Colonic mucosa (tissue), 4 donors: ENCODE measurements around the gene AKAP8L. TPM values are rescaled to one million over a fixed set of nuclear protein-coding genes. Genes with fewer than 3 reads are reported as not detected.

Source experiments
- DNase-seq: peaks from one replicate; pipeline ENCODE4 v3.0.0-alpha.2; 2020
- H3K27ac ChIP-seq: fragments of 200-600 bp; one replicate; pipeline ENCODE4 v1.8.0; 2021
- H3K27me3 ChIP-seq: fragments of 200-600 bp; one replicate; pipeline ENCODE4 v1.8.0; 2021
- H3K36me3 ChIP-seq: fragments of 200-600 bp; one replicate; pipeline ENCODE4 v1.8.0; 2021
- H3K4me1 ChIP-seq: fragments of 200-600 bp; one replicate; pipeline ENCODE4 v1.8.0; 2021; ENCODE audit warnings: mild to moderate bottlenecking
- H3K4me3 ChIP-seq: fragments of 200-600 bp; one replicate; pipeline ENCODE4 v1.8.0; 2021
- H3K9ac ChIP-seq, 2 donors: one replicate each; pipeline ENCODE4 v1.7.0; 2013; ENCODE audit warnings: control low read depth in 2 of 2, low read depth in 2 of 2, low read length in 2 of 2
- H3K9me3 ChIP-seq: fragments of 200-600 bp; one replicate; pipeline ENCODE4 v1.8.0; 2021
- intact Hi-C: fragments of 100-400 bp; cut with DNase I; formaldehyde crosslinking; loops from one replicate; pipeline ENCODE4 v1.14.1; 2022
- total RNA-seq, 2 donors: library from RNA; stranded (reverse); fragmentation: NEBNext Ultra II Directional in 1 of 2; extraction: Animal tissue kit (Norgen Biotek cat#: 25700) in 1 of 2; gene quantifications; one replicate each; pipeline ENCODE4 v1.2.1, GENCODE V29; 2021
- TF ChIP-seq, protein P1 (sequence below): fragments of 200-600 bp; IDR thresholded peaks from one replicate; pipeline ENCODE4 v1.8.0; 2022; ENCODE audit warnings: antibody characterized with exemption, mild to moderate bottlenecking
- donor health status: healthy.
- donor health status: DM: no; HTN: no; CAD: no.
- donor health status: DM: no; HTN: no; CAD: no.

AKAP8L gene
- total RNA-seq, 2 donors from 2014 or later, result 63.5 to 70.2 TPM

DNA sequence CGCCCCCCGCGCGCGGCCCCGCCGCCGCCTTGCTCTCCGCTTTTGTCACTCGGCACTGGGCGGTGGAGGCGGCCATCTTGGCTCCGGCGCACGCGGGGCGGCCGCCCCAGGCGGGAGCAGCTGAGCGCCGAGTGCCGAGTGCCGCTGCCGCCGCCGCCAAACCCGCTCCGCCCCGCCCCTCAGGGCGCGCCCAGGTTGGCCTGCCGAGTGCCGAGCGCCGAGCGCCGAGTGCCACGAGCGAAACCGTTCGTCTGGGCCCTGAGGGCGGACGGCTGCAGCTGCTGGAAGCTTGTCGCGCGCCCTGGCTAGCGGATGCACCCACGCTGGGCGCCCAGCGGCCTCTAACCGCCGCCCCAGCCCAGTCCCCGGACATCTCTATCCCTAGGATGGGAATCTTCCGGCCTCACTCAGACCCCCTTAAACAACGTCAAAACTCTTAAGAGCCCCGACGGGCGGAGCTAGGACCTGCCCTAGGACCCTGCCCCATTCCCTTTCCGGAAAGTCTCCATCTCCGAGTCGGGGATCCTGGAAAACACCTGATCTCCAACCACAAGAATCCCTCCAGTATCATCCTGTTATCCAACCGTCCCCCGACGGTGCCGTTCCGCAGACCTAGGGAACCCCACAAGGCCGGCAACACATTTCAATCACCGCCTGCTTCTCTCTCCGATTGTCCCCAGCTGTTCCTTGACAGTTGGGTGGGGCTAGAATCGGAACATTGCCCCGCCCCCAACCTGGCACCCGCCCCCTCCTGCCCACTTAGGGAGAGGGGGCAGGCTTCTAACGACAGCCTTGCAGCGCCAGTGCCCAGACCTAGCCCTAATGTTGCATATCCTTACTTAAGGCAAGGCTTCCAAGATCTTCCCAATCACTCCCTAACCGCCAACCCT, 14.1 kb upstream of the AKAP8L start:
- Histone ChIP-seq H3K36me3 (no peaks in the 10 kb centered on the region), H3K27ac (peak overlapping the region; percentile 90), H3K9ac (peak overlapping the region; percentile 79 to 84), H3K27me3 (no peaks in the 10 kb centered on the region), H3K9me3 (no peaks in the 10 kb centered on the region), H3K4me3 (peak overlapping the region; percentile 73), H3K4me1 (peaks cover 13% of the 10 kb centered on the region)
- TF ChIP-seq, protein P1, sequence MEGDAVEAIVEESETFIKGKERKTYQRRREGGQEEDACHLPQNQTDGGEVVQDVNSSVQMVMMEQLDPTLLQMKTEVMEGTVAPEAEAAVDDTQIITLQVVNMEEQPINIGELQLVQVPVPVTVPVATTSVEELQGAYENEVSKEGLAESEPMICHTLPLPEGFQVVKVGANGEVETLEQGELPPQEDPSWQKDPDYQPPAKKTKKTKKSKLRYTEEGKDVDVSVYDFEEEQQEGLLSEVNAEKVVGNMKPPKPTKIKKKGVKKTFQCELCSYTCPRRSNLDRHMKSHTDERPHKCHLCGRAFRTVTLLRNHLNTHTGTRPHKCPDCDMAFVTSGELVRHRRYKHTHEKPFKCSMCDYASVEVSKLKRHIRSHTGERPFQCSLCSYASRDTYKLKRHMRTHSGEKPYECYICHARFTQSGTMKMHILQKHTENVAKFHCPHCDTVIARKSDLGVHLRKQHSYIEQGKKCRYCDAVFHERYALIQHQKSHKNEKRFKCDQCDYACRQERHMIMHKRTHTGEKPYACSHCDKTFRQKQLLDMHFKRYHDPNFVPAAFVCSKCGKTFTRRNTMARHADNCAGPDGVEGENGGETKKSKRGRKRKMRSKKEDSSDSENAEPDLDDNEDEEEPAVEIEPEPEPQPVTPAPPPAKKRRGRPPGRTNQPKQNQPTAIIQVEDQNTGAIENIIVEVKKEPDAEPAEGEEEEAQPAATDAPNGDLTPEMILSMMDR, result no peak
- intact Hi-C loops, result no loop called here
- DNase-seq, result peak; percentile 93

DNA sequence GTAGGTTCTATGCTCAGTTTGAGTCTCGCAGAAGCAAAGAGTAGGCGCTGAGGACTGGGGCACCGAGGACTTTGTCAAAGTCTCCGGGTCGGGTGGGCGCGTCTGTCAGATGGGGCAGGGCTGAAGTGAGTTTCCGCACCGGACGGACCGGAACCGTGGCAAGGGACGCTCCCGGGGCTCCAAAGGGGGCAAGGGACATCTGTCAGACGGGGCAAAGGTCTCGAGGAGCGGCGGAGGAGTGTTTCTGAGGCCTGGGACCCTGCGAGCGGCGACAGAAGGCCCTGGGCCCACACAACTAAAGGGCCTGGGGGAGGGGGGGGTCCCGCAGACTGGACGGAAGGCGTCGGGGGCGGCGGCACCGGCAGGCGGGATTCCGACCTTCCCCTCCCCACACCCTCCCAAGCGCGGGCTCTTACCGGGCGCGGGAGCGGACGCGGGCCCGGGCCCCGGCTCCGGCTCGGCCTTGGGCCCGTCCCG, 13.3 kb upstream of the AKAP8L start:
- Histone ChIP-seq H3K36me3 (peaks cover 2% of the 10 kb centered on the region), H3K27ac (no peak overlapping the region), H3K9ac (peak overlapping the region; percentile 76 to 82), H3K4me3 (peak overlapping the region; percentile 85), H3K9me3 (no peaks in the 10 kb centered on the region), H3K4me1 (peaks cover 13% of the 10 kb centered on the region), H3K27me3 (no peaks in the 10 kb centered on the region)
- TF ChIP-seq, protein P1, result no peak
- intact Hi-C loops, result no loop called here
- no peak for DNase-seq

DNA sequence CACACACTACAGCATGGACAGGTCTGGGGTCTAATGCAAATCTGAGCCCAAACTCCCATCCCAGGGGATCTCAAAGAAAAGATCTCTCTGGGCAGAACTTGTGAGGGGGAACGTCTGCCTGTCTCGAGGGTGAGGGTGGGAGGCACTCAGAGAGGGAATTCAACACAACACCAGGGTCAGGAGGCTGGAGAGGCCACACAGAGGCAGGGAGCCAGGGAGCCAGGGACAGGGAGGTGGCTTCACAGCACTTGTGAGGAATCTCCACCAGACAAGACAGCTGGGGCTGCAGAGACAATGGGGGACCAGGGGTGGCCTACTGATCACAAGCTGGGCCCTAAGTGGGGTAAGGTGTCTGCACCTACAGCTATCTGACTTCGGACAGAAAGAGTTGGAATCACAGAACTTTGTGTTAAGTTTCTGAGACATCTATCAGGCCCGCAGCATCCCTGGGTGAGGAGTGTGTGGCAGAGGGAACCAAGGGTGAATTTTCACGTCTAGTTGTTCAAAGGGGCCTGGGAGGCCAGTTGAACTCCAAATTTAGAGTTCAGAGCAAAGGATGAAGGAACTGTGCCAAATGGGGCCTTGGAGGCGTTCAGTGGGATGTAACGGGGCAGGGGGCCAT, 12.7 kb upstream of the AKAP8L start:
- no peaks in the 10 kb centered on the region for H3K27me3 ChIP-seq
- no peak for DNase-seq
- H3K4me1 ChIP-seq, result peaks cover 13% of the 10 kb centered on the region
- intact Hi-C loops, result no loop called here
- H3K27ac ChIP-seq, result no peak overlapping the region
- H3K4me3 ChIP-seq, result peak overlapping the region; percentile 85
- TF ChIP-seq, protein P1, result no peak
- no peaks in the 10 kb centered on the region for H3K9me3 ChIP-seq
- peak overlapping the region; percentile 76 to 82 for H3K9ac ChIP-seq
- peaks cover 7% of the 10 kb centered on the region for H3K36me3 ChIP-seq

DNA sequence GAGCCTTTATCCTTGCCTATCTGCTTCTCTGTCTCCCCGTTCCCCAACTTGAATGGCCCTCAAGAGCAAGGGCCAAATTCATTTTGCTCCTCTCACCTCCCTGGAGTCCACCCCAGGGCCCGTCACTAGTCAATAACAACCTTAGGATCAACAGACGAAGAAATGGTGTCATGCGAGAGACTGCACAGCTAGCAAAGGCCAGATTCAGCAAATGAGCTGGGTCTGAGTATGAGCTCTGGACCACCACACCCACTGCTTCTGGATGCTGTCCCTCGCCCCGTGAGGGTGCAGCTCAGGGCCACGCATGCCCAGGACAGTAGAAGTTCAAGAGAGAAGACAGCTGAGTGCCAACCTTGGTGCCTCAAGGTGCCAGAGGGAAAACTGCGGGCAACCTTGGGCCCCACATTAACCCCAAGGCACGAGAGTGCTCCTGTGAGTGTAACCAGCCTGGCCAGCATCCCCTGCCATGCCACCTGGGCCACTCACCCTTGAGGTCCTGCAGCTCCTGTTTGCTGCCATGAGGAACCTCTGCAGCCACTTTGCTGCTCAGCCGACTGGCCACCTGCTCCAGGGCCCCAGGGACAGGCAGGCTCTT, 11.8 kb upstream of the AKAP8L start:
- Histone ChIP-seq H3K36me3 (peaks cover 7% of the 10 kb centered on the region), H3K4me1 (peaks cover 13% of the 10 kb centered on the region), H3K27ac (no peak overlapping the region), H3K9me3 (no peaks in the 10 kb centered on the region), H3K9ac (peak overlapping the region in 1 of 2 donors; percentile 76), H3K4me3 (no peak overlapping the region), H3K27me3 (no peaks in the 10 kb centered on the region)
- TF ChIP-seq, protein P1, result no peak
- intact Hi-C loops, result no loop called here
- no peak for DNase-seq

DNA sequence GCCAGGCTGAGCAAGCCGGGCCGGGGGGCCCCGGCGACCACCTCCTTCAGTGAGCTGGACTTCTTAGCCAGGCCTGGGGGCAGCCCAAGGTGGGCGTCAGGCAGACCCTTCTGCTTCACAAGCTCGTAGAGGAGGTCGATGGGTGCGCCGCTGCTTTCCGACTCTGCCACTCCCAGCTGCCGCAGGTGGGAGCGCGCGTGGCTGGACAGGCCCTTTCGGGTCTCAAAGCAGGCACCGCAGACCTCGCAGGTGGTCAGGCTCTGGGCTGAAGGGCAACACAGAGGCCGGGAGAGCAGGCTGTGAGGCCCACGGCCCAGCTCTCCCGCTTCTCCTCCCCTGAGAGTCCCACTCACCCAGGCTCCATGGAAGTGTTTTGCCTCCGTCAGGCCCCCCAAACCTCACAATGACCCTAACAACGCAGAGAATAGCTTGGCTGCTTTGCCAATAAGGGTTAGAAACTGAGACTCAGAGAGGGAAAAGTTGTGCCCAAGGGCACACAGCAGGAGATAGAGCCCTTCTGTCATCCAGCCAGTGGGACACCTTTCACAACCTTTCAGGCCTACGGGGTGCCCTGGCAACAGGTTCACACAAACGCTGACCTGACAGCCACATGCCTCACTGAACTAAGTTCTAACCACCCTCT, 11.2 kb upstream of the AKAP8L start:
- peaks cover 7% of the 10 kb centered on the region for H3K36me3 ChIP-seq
- H3K9ac ChIP-seq, result no peak overlapping the region

More for the DNA sequence above, 11.2 kb upstream of the AKAP8L start:
- TF ChIP-seq, protein P1, result no peak
- no peaks in the 10 kb centered on the region for H3K9me3 ChIP-seq
- intact Hi-C loops, result loop anchor here (10.0 kb wide), 1 partner anchor 125 kb away; no protein-coding TSS in a partner anchor
- no peaks in the 10 kb centered on the region for H3K27me3 ChIP-seq
- H3K4me3 ChIP-seq, result no peak overlapping the region
- no peak overlapping the region for H3K27ac ChIP-seq
- peaks cover 13% of the 10 kb centered on the region for H3K4me1 ChIP-seq
- DNase-seq, result no peak
